Left lung (tissue), 10 donors: ENCODE results near the gene PHF2. TPM values are rescaled to one million over a fixed set of nuclear protein-coding genes. Genes with fewer than 3 reads are reported as not detected.

ENCODE experiments used
- ATAC-seq: fragments of 200-7000 bp; cut with Tn5 transposase; one replicate; pipeline ENCODE4 v1.9.1; 2020; ENCODE audit warnings: moderate library complexity
- DNase-seq, 4 donors: peaks; one replicate each; pipeline ENCODE4 v3.0.0-alpha.2; 2013 to 2020
- H3K27ac ChIP-seq, 2 donors: fragments of 200-600 bp; sonication (generic) in 1 of 2; one replicate each; pipeline versions ENCODE4 v1.5.0 to v1.8.0; 2020 to 2021
- H3K27me3 ChIP-seq, 2 donors: fragments of 200-600 bp; sonication (generic) in 1 of 2; one replicate each; pipeline versions ENCODE4 v1.5.0 to v1.8.0; 2020 to 2021
- H3K36me3 ChIP-seq, 2 donors: fragments of 200-600 bp; sonication (generic) in 1 of 2; one replicate each; pipeline versions ENCODE4 v1.5.0 to v1.8.0; 2020 to 2021
- H3K4me1 ChIP-seq, 2 donors: fragments of 200-600 bp; one replicate each; pipeline ENCODE4 v1.8.0; 2021
- H3K4me3 ChIP-seq, 2 donors: fragments of 200-600 bp; sonication (generic) in 1 of 2; one replicate each; pipeline versions ENCODE4 v1.5.0 to v1.8.0; 2020 to 2021; ENCODE audit warnings: mild to moderate bottlenecking in 1 of 2
- H3K9me3 ChIP-seq, 2 donors: fragments of 200-600 bp; sonication (generic) in 1 of 2; one replicate each; pipeline versions ENCODE4 v1.5.0 to v1.8.0; 2020 to 2021
- intact Hi-C, 2 donors: fragments of 100-400 bp; cut with DNase I; formaldehyde crosslinking; loops; one replicate each; pipeline versions ENCODE4 v1.11.2 to v1.14.2; 2022
- polyA plus RNA-seq, 6 donors: library from polyadenylated mRNA; unstranded; fragments of 120-200 nt; gene quantifications; one replicate each; pipeline ENCODE4 v1.2.1, GENCODE V29; 2013; ENCODE audit not compliant: insufficient read length in 6 of 6
- total RNA-seq, 2 donors: library from RNA; stranded (reverse); fragmentation: NEBNext Ultra II Directional; extraction: Animal tissue kit (Norgen Biotek cat#: 25700); gene quantifications; one replicate each; pipeline ENCODE4 v1.2.1, GENCODE V29; 2021
- TF ChIP-seq, protein P1 (sequence below), 2 donors: fragments of 200-600 bp; sonication (generic) in 1 of 2; IDR thresholded peaks; one replicate each; pipeline versions ENCODE4 v1.5.0 to v1.8.0; 2021; ENCODE audit warnings: antibody characterized with exemption in 2 of 2
- donor health status: DM: no; HTN: yes; CAD: no.
- donor health status: DM: no; HTN: no; CAD: no.

Gene PHF2
- total and polyA plus RNA-seq, 8 donors: 29.1 to 53.7 (median 42.3) TPM

DNA sequence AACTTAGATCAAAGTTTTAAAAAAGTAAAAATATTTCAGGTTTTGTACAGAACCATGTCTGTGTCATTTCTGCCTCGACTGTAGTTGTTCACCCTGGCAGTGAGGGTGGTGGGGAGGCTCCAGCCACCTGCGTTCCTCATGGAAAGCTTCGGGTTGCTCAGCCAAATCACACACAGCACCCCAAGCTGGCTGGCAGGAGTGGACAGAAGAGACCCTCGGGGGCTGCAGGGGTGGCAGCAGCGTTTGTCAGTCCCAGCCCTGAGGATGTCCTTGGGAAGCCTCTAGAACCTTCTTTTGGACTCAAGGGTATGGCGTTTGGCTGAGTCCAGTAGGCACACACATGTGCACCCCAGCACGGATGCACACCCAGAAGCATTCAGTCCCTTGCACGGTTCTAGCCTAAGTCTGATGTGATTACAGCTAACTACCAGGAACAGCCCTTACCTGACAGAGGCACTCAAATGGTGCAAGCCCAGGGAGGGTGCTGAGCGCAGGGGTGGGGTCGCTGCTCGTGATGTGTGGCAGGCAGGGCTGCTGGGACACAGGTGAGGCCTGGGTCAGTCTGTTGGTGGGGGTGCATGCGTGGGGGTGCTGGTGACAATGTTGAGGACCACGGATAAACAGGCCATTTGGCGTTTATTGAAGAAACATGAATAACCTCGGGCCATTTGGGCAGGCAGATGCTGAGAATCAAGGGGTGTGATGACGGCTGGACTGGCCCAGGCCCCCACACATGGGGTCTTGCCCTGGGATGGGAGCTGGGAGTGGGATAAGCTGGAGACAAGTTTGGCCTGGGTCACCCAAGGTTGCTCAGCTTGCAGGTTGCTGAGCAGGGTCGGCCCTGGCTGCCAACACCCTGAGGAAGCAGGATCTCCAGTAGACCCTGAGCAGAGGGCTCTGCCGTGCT lies 103.4 kb downstream of the PHF2 start:
- no peak overlapping the region for H3K4me3 ChIP-seq
- peaks cover 0 to 50% of the 10 kb centered on the region in 2 donors for H3K36me3 ChIP-seq
- ATAC-seq (no peak), DNase-seq (peak in 2 of 4 donors; percentile 19 to 69)
- H3K27ac ChIP-seq: no peak overlapping the region
- TF ChIP-seq, protein P1, sequence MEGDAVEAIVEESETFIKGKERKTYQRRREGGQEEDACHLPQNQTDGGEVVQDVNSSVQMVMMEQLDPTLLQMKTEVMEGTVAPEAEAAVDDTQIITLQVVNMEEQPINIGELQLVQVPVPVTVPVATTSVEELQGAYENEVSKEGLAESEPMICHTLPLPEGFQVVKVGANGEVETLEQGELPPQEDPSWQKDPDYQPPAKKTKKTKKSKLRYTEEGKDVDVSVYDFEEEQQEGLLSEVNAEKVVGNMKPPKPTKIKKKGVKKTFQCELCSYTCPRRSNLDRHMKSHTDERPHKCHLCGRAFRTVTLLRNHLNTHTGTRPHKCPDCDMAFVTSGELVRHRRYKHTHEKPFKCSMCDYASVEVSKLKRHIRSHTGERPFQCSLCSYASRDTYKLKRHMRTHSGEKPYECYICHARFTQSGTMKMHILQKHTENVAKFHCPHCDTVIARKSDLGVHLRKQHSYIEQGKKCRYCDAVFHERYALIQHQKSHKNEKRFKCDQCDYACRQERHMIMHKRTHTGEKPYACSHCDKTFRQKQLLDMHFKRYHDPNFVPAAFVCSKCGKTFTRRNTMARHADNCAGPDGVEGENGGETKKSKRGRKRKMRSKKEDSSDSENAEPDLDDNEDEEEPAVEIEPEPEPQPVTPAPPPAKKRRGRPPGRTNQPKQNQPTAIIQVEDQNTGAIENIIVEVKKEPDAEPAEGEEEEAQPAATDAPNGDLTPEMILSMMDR (IDR thresholded peaks at IDR 0.05): no peak
- H3K9me3 ChIP-seq: no peaks in the 10 kb centered on the region
- no peaks in the 10 kb centered on the region for H3K4me1 ChIP-seq
- no peaks in the 10 kb centered on the region for H3K27me3 ChIP-seq
- intact Hi-C loops: loop anchor here in 1 of 2 donors (5.0 kb wide), 1 partner anchor 283 kb away; no protein-coding TSS in a partner anchor

DNA sequence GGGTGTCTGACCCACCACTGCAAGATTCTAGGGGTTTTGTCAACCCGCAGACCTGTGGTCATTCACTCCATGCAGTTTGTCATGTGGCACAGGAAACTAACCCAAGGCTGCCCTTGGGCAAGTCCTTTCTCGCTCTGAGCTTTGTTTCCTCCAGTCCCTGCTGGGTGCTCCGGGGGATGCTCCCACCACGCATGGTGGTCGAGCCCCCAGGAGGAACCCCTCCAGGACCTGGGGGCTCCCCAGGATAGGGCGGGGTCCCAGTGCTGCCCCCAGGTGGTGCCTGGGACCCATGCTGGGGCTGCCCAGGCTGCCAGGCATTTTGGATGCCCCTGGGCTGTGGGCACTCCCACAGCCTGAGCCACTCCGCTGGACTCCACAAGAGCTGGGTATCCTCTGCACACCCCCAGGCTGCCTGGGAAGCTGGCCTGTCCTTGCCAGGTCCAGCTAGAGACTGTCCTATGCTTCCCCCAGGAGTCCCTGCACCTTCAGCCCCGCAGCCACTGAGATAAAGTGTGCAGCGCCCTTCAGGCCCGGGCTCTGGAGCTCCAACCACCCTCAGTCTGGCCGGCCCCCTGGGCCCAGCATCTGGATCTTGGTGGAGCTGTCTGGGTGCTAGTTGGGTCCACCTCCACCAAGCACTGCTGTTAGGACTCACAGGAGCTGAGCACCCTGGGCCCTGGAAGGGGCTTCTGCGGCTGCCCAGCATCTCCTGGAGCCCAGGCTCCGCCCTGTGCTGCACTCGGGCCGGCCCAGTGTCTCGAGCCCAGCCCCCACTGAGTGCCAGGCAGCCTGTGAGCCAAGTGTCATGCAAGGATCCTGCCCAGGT lies 104.3 kb downstream of the PHF2 start:
- TF ChIP-seq, protein P1 (IDR thresholded peaks at IDR 0.05): no peak
- Histone ChIP-seq H3K36me3 (peaks cover 0 to 41% of the 10 kb centered on the region in 2 donors), H3K4me1 (no peaks in the 10 kb centered on the region), H3K27me3 (no peaks in the 10 kb centered on the region), H3K27ac (no peak overlapping the region), H3K4me3 (no peak overlapping the region), H3K9me3 (no peaks in the 10 kb centered on the region)
- intact Hi-C loops: loop anchor here in 1 of 2 donors (5.0 kb wide), 1 partner anchor 282 kb away; no protein-coding TSS in a partner anchor
- peak; percentile 14 for ATAC-seq
- peak in 2 of 4 donors; percentile 30 to 70 for DNase-seq

DNA sequence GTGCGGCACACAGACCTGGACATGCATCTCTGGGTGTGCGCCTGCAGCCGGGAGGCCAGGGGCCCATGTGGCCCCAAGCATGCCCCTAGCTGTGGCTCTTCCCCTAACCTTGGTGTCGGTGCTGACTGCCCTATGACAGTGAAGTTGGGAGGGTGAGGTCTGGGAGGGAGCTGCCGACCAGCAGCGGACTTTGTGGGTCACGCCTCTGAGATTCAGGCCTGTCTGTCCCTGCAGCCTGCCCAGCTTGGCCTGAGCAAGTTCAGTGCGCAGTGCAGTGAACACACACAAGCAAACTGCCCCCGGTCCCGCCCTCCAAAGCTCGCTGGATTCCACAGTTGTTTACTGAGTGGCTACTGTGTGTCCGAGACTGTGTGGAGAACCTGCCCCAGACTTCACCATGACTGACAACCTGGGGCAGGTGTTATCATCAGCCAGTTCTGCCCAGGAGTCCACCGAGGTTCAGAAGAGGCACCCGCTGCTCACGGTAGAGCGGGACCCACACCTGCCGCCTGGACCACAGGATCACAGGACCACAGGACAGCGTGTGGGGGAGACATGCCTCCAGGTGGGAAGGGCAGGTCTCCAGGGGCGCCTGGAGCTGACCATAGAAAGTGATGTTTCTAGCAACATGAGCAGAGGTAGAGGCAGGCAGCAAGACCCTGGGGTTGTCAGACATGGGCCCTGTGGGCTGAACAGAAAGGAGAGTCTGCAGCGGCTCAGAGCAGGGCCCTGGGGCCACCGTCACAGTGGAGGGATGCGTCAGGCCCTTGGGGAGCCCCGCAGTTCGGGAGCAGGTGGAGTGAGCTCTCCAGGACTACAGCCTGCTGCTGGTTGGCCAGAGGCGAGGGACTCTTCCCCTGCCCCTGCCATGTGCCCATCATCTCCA lies 105.1 kb downstream of the PHF2 start:
- no peaks in the 10 kb centered on the region for H3K9me3 ChIP-seq
- H3K27ac ChIP-seq: no peak overlapping the region
- no peak overlapping the region for H3K4me3 ChIP-seq
- TF ChIP-seq, protein P1 (IDR thresholded peaks at IDR 0.05): no peak
- intact Hi-C loops: loop anchor here in 1 of 2 donors (5.0 kb wide), 1 partner anchor 281 kb away; no protein-coding TSS in a partner anchor
- peaks cover 0 to 32% of the 10 kb centered on the region in 2 donors for H3K36me3 ChIP-seq
- no peaks in the 10 kb centered on the region for H3K27me3 ChIP-seq
- ATAC-seq (peak; percentile 34), DNase-seq (peak in 1 of 4 donors; percentile 59)
- H3K4me1 ChIP-seq: no peaks in the 10 kb centered on the region

DNA sequence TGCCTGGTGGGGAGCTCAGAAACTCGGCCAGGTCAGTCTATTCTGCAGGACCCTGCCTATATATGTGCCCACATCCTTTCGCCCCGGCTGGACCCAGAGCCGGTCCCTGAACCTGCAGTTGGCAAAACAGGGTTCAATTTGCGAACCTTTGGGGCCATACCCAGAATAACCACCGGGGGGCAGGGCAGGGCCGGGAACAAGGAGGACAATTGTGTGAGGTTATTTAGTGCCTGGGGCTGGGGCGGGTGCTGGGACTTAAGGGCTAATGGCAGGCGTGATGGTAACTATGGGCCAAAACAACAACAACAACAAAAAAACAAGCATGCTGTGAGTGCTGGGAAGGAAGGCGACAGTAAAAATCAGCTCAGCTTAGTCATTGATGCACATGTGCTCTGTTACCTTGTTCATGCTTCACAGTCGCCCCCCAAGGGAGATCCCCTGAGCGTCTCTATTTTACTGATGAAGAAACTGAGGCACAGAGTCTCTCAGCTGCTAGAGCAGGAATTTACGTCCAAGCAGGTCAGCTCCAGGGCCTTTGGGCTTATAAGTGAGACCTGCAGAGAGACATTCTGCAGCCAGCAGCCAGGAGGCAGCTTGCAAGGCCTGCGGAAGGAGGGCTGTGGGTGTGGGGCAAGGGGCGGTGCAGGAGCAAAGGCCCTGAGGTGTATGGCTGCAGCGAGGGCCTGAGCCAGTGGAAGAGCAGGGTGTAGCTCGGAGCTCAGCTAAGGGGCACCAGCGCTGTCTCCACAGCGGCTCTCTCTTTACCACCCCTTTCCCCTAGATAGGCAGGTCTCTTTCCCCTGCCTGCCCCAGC lies 106.0 kb downstream of the PHF2 start:
- Histone ChIP-seq H3K4me1 (no peaks in the 10 kb centered on the region), H3K27ac (no peak overlapping the region), H3K9me3 (no peaks in the 10 kb centered on the region), H3K4me3 (no peak overlapping the region), H3K27me3 (no peaks in the 10 kb centered on the region), H3K36me3 (peaks cover 0 to 24% of the 10 kb centered on the region in 2 donors)
- ATAC-seq (peak; percentile 88), DNase-seq (peak in 3 of 4 donors; percentile 29 to 85 (median 44))
- intact Hi-C loops: loop anchor here in 1 of 2 donors (5.0 kb wide), 1 partner anchor 280 kb away; no protein-coding TSS in a partner anchor
- TF ChIP-seq, protein P1 (IDR thresholded peaks at IDR 0.05): peak; percentile 58 to 71
